ENCODE measurements around the gene PFKFB3. TPM values are rescaled to one million over a fixed set of nuclear protein-coding genes. Genes with fewer than 3 reads are reported as not detected.

The PFKFB3 gene
- total RNA-seq, 1 experiment from 2014 or later: 36.8 TPM

- H2BK12ac ChIP-seq (ENCODE audit: insufficient read length, low read depth, low read length): no peak overlapping the region
- H2AK5ac ChIP-seq (ENCODE audit: insufficient read length, low read length): no peak overlapping the region
- H3K9ac ChIP-seq (ENCODE audit: extremely low read depth, insufficient read length, low read length): no peak overlapping the region
- no peak overlapping the region for H3K14ac ChIP-seq (ENCODE audit: insufficient read depth, low read length)
- H4K91ac ChIP-seq (ENCODE audit: insufficient read length, low read depth, low read length): no peak overlapping the region
- H4K8ac ChIP-seq (replicated peaks; ENCODE audit: insufficient read length, low read depth, low read length): no peak overlapping the region
- no peak overlapping the region for H3T11ph ChIP-seq (ENCODE audit: low read length)
- H4K20me1 ChIP-seq (ENCODE audit: control insufficient read depth, insufficient read depth, insufficient read length): no peaks in the 10 kb centered on the region
- no peak overlapping the region for H2BK20ac ChIP-seq (ENCODE audit: low read depth, low read length, poor library complexity, severe bottlenecking)
- Mint-ChIP-seq H3K27me3 (ENCODE audit: low read depth) (peaks cover 4% of the 10 kb centered on the region), H3K4me1 (peaks cover 0 to 6% of the 10 kb centered on the region in 2 experiments; a peak in 2 of 4 replicates), H3K36me3 (ENCODE audit: insufficient read depth in 1 of 3, low read depth in 3 of 3) (peaks cover 11 to 17% (median 13%) of the 10 kb centered on the region in 3 experiments), H3K27ac (no peak overlapping the region), H3K9me3 (peaks cover 28 to 33% of the 10 kb centered on the region in 2 experiments), H3K4me3 (no peak overlapping the region)
- H3K27ac ChIP-seq (ENCODE audit: insufficient read length, low read depth, low read length): no peak overlapping the region
- no peak overlapping the region for H3K56ac ChIP-seq (ENCODE audit: insufficient read length, low read depth, low read length)
- H3K4ac ChIP-seq (ENCODE audit: low read depth, low read length): no peak overlapping the region
- no peaks in the 10 kb centered on the region for H3K4me1 ChIP-seq (ENCODE audit: insufficient read depth, low read length)
- no peak overlapping the region for H2BK120ac ChIP-seq (ENCODE audit: low read depth, low read length, poor library complexity, severe bottlenecking)
- H2BK5ac ChIP-seq (ENCODE audit: insufficient read length, low read length): no peak overlapping the region
- H3K4me2 ChIP-seq (ENCODE audit: insufficient read depth, insufficient read length, low read length): no peak overlapping the region
- H3K23me2 ChIP-seq (ENCODE audit: insufficient read length, low read depth, low read length, poor library complexity, severe bottlenecking): no peaks in the 10 kb centered on the region
- H2BK15ac ChIP-seq (ENCODE audit: low read depth, low read length): no peak overlapping the region
- no peaks in the 10 kb centered on the region for H3K79me2 ChIP-seq (ENCODE audit: insufficient read depth, low read length)
- peaks cover 4% of the 10 kb centered on the region for H3K9me3 ChIP-seq (ENCODE audit: control insufficient read depth, low read depth, low read length)
- no peaks in the 10 kb centered on the region for H3K79me1 ChIP-seq (ENCODE audit: insufficient read depth, low read depth, low read length, poor library complexity, severe bottlenecking)
- TF ChIP-seq, protein P1, sequence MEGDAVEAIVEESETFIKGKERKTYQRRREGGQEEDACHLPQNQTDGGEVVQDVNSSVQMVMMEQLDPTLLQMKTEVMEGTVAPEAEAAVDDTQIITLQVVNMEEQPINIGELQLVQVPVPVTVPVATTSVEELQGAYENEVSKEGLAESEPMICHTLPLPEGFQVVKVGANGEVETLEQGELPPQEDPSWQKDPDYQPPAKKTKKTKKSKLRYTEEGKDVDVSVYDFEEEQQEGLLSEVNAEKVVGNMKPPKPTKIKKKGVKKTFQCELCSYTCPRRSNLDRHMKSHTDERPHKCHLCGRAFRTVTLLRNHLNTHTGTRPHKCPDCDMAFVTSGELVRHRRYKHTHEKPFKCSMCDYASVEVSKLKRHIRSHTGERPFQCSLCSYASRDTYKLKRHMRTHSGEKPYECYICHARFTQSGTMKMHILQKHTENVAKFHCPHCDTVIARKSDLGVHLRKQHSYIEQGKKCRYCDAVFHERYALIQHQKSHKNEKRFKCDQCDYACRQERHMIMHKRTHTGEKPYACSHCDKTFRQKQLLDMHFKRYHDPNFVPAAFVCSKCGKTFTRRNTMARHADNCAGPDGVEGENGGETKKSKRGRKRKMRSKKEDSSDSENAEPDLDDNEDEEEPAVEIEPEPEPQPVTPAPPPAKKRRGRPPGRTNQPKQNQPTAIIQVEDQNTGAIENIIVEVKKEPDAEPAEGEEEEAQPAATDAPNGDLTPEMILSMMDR (conservative IDR thresholded peaks at IDR 0.05): no peak
- H4K5ac ChIP-seq (ENCODE audit: insufficient read length, low read depth, low read length): no peak overlapping the region
- no peaks in the 10 kb centered on the region for H3K27me3 ChIP-seq (ENCODE audit: insufficient read depth, low read length)
- no CpG with 5 or more reads among the region's 3 CpGs for WGBS (ENCODE audit: extremely low coverage, insufficient read length, low lambda C conversion rate)
- H2AFZ ChIP-seq (ENCODE audit: low read length): no peak overlapping the region
- DNase-seq: no peak
- H3K23ac ChIP-seq (ENCODE audit: insufficient read length, low read depth, low read length): no peak overlapping the region
- no peak overlapping the region for H3K18ac ChIP-seq (ENCODE audit: insufficient read length, low read depth, low read length)
Observed at GRCh38 chr10:6260843-6261242, 58.1 kb downstream of the PFKFB3 start.

Measured in H9 (cell line).